Bronchial epithelial cell (primary cell): ENCODE results near the gene SIGLEC10. TPM values are rescaled to one million over a fixed set of nuclear protein-coding genes. Genes with fewer than 3 reads are reported as not detected.

Experiments
- DNase-seq: peaks from one replicate; pipeline ENCODE4 v3.0.0-alpha.2; 2010; ENCODE audit warnings: low read depth
- FAIRE-seq: peaks from 2 replicates; lab custom pipeline; 2011; peaks lifted over from hg19 to GRCh38; lab: Jason Lieb, UNC
- H3K27me3 ChIP-seq: 2 replicates; pipeline ENCODE4 v1.5.1; 2011; ENCODE audit warnings: low read length; ENCODE audit not compliant: control insufficient read depth, insufficient read depth
- H3K36me3 ChIP-seq: 2 replicates; pipeline ENCODE4 v1.5.1; 2011; ENCODE audit warnings: low read length; ENCODE audit not compliant: control insufficient read depth, insufficient read depth
- H3K4me3 ChIP-seq: 2 replicates; pipeline ENCODE4 v1.5.1; 2011; ENCODE audit warnings: mild to moderate bottlenecking, low read depth, low read length, control low read depth
- total RNA-seq: library from RNA; depleted of rRNA; stranded (reverse); fragments of >200 nt; gene quantifications from 2 replicates; pipeline ENCODE4 v1.2.1, GENCODE V29; 2014
- TF ChIP-seq, protein P1 (sequence below): IDR thresholded peaks from 2 replicates; pipeline ENCODE4 v1.5.1; 2011; ENCODE audit warnings: mild to moderate bottlenecking, moderate library complexity, low read length, control low read depth, inconsistent platforms; ENCODE audit not compliant: insufficient read depth, severe bottlenecking

The SIGLEC10 gene
- total RNA-seq, 1 donor from 2014 or later = not detected

DNA sequence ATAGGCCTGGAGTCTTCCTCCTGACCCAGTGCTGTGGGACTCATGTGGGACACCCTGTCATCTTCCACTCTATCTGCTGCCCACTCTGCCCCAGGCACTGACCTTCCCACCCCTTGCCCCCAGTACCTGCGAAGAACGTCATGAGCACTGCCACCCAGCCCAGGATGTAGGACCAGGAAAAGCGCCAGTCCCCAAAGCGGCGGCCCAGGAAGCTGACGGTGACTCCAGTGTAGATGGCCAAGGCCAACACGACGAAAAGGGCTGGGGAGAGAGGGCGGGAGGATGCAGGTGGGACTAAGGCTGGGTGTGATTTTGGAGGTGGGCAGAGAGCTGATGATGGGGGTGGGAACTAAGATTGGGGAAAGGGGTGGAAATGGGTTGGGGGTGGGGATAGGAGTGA lies 37.1 kb downstream of the SIGLEC10 start:
- Histone ChIP-seq H3K4me3 (no peak overlapping the region), H3K27me3 (no peaks in the 10 kb centered on the region), H3K36me3 (no peaks in the 10 kb centered on the region)
- DNase-seq (no peak), FAIRE-seq (no peak)
- TF ChIP-seq, protein P1, sequence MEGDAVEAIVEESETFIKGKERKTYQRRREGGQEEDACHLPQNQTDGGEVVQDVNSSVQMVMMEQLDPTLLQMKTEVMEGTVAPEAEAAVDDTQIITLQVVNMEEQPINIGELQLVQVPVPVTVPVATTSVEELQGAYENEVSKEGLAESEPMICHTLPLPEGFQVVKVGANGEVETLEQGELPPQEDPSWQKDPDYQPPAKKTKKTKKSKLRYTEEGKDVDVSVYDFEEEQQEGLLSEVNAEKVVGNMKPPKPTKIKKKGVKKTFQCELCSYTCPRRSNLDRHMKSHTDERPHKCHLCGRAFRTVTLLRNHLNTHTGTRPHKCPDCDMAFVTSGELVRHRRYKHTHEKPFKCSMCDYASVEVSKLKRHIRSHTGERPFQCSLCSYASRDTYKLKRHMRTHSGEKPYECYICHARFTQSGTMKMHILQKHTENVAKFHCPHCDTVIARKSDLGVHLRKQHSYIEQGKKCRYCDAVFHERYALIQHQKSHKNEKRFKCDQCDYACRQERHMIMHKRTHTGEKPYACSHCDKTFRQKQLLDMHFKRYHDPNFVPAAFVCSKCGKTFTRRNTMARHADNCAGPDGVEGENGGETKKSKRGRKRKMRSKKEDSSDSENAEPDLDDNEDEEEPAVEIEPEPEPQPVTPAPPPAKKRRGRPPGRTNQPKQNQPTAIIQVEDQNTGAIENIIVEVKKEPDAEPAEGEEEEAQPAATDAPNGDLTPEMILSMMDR = no peak

DNA sequence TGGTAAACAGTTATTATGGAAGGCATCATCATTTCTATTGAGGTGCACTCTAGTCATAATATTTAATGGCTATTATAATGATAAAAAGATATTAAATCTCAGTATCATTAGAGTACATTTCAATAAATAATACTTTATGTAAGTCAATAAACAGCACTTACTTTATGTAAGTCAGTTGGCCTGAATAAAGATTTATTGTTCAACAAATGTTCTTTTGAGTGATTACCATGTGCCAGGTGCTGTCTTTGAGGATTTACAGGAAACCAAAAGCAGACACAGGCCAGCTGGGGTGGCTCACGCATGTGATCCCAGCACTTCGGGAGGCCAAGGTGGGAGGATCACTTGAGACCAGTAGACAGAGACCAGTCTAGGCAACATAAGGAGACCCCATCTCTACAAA lies 40.0 kb downstream of the SIGLEC10 start:
- FAIRE-seq (no peak), DNase-seq (no peak)
- no peak overlapping the region for H3K4me3 ChIP-seq
- TF ChIP-seq, protein P1 = no peak
- no peaks in the 10 kb centered on the region for H3K27me3 ChIP-seq
- no peaks in the 10 kb centered on the region for H3K36me3 ChIP-seq

DNA sequence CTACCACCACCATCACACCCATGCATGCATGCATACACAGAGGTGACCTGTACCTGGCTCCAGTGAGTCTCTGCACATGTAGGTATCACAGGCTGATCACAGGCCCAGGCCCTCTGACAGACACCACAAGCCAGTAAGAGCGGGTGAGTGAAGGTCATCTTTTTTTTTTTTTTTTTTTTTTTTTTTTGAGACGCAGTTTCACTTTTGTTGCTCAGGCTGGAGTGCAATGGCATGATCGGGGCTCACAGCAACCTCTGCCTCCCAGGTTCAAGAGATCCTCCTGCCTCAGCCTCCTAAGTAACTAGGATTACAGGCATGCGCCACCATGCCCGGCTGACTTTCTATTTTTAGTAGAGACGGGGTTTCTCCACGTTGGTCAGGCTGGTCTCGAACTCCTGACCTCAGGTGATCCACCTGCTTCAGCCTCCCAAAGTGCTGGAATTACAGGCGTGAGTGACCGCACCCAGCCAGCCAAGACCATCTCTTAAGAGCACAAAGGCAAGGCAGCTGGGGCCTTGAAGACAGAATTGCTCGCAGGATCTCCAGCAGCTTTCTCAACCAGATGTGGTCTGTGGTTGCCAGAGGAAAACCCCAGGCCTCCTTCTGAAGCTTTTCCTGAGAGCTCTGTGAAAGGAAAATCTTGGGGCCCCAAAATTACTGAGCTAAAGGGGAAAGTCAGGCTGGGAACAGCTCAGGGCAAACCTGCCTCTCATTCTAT lies 41.8 kb downstream of the SIGLEC10 start:
- H3K27me3 ChIP-seq = no peaks in the 10 kb centered on the region
- FAIRE-seq = peak; percentile 90
- no peak for DNase-seq
- H3K4me3 ChIP-seq = no peak overlapping the region
- TF ChIP-seq, protein P1 = no peak
- H3K36me3 ChIP-seq = no peaks in the 10 kb centered on the region

DNA sequence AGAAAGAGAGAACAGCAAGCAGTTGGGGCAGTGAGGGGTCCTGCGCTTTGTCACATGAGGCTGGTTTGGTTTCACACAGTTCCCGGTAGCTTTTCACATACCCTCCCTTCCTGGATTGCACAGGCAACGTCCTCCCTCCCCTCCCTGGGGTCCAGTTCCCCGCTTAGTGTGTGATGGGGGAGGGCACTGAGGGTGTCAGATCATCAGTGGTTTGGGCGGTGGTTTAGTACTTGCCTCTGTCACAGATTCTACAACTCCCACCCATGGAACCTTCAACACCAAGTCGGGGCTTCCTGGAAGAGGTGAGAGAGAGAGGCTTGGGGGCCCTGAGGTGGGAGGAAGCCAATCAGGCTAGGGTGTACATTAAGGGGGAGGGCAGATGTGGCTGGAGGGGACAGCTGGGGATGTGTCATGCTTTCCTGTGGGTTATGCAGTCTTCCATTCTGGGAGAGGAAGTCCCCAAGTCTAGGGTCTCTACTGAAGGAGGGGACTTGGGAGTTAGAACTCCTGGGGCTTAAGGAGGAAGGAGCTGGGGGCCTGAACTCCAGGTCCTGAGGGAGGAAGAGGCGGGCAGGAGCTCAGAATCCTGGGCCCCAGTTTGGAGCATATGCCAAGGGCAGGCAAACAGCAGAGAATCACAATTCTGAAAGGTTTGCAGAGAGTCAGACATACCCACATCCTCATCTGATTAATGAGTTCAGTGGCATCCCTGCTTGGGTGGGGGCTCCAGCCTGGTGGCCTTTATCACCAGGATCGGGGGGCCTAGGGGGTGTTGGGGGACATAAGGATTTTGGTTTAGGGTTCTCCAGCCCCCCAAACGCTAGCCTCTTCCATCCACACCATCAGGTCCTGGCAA lies 44.6 kb downstream of the SIGLEC10 start, which contains the start of gene NKG7:
TSS of gene NKG7 (minus strand) at position 6 of the 856 bp plus-strand sequence. CDS start 119 bp downstream, outside the sequence.
- Histone ChIP-seq H3K4me3 (no peak within 1 kb of the TSS), H3K36me3 (no peaks in the 10 kb centered on the region), H3K27me3 (no peaks in the 10 kb centered on the region)
- DNase-seq (no peak), FAIRE-seq (no peak)
- TF ChIP-seq, protein P1 = no peak

DNA sequence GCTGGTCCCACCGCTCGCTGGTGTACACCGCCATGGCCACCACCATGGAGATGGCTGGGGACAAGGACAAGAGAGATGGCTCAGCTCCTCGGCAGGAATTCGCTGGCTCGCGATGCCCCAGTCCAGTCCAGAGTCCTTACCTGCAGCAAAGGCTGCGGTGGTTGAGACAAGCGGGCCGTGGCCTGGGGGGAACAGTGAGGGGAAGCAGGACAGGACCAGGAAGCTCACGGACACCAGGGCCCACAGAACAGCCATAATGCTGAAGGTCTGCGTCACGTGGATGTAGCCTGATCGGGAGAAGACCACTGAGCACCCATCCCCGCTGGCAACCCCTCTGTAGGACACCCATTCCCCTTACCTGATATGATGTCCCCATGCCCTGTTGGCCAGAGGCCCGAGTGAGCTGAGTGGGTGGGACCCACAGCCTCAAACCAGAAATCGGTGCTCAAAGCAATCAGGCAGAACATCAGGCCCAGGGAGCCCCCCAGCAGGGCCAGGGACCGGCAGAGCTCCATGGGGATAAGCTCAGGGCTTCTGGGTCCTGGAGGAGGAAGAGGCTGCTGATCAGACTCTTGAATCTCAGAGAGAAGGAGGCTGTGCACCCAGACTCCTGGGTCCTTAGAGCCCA lies 45.3 kb downstream of the SIGLEC10 start:
- no peaks in the 10 kb centered on the region for H3K36me3 ChIP-seq
- H3K27me3 ChIP-seq = no peaks in the 10 kb centered on the region
- no peak overlapping the region for H3K4me3 ChIP-seq
- TF ChIP-seq, protein P1 = no peak
- DNase-seq = no peak
- no peak for FAIRE-seq
